ENCODE data around the gene LRRC9.

GRCh38 chr14:59919570-59920377 lies at the start of gene LRRC9:
- TF ChIP-seq CHD2 (IDR thresholded peaks at IDR 0.05; ENCODE audit: low read length, partially characterized antibody) = no peak
- no peak for TF ChIP-seq EP300 (IDR thresholded peaks at IDR 0.05; ENCODE audit: borderline replicate concordance in 1 of 2, low read depth in 1 of 2, low read length in 1 of 2)
- TF ChIP-seq CTCF (IDR thresholded peaks at IDR 0.05) = no peak
- no peak for TF ChIP-seq NRF1 (IDR thresholded peaks at IDR 0.05; ENCODE audit: low read depth, low read length)
- TF ChIP-seq TCF12 (IDR thresholded peaks at IDR 0.05) = no peak
- no peak for TF ChIP-seq MXI1 (IDR thresholded peaks at IDR 0.05; ENCODE audit: low read depth, low read length)
- TF ChIP-seq, protein P1, sequence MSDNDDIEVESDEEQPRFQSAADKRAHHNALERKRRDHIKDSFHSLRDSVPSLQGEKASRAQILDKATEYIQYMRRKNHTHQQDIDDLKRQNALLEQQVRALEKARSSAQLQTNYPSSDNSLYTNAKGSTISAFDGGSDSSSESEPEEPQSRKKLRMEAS (IDR thresholded peaks at IDR 0.05; ENCODE audit: low read depth) = no peak
- TF ChIP-seq EZH2phosphoT487 (IDR thresholded peaks at IDR 0.05; ENCODE audit: borderline replicate concordance, low read depth) = no peak
- TF ChIP-seq, protein P2, sequence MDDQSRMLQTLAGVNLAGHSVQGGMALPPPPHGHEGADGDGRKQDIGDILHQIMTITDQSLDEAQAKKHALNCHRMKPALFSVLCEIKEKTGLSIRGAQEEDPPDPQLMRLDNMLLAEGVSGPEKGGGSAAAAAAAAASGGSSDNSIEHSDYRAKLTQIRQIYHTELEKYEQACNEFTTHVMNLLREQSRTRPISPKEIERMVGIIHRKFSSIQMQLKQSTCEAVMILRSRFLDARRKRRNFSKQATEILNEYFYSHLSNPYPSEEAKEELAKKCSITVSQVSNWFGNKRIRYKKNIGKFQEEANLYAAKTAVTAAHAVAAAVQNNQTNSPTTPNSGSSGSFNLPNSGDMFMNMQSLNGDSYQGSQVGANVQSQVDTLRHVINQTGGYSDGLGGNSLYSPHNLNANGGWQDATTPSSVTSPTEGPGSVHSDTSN (IDR thresholded peaks at IDR 0.05) = no peak
- TF ChIP-seq RFX5 (IDR thresholded peaks at IDR 0.05; ENCODE audit: low read length) = no peak
- no peak for TF ChIP-seq RAD21 (IDR thresholded peaks at IDR 0.05; ENCODE audit: low read length)
- no peak for TF ChIP-seq TAF1 (IDR thresholded peaks at IDR 0.05; ENCODE audit: borderline replicate concordance, low read depth, low read length)
- TF ChIP-seq YY1 (IDR thresholded peaks at IDR 0.05; ENCODE audit: low read depth) = no peak
- TF ChIP-seq, protein P3, sequence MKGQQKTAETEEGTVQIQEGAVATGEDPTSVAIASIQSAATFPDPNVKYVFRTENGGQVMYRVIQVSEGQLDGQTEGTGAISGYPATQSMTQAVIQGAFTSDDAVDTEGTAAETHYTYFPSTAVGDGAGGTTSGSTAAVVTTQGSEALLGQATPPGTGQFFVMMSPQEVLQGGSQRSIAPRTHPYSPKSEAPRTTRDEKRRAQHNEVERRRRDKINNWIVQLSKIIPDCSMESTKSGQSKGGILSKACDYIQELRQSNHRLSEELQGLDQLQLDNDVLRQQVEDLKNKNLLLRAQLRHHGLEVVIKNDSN (IDR thresholded peaks at IDR 0.05; ENCODE audit: borderline replicate concordance, low read depth) = no peak

All from SK-N-SH (cell line).